ENCODE measurements around the gene GASK1B.
A peak's percentile ranks its signal among the peaks of the same experiment; 100 is the strongest.

The GASK1B gene

GRCh38 chr4:158201322-158201721 lies 28.5 kb upstream of the GASK1B start:
- no peak for DNase-seq (ENCODE audit: low spot score)
- in situ Hi-C loops (cut with MboI; ENCODE audit: low sequenced_read_pairs, unreplicated experiment), result no loop called here
- TF ChIP-seq CTCF (IDR thresholded peaks at IDR 0.05; ENCODE audit: borderline replicate concordance, control extremely low read depth, extremely low read depth, insufficient read depth, missing control alignments), result no peak

- in situ Hi-C loops (cut with MboI; ENCODE audit: low sequenced_read_pairs, unreplicated experiment), result no loop called here
- DNase-seq (ENCODE audit: low spot score), result no peak
- TF ChIP-seq CTCF (IDR thresholded peaks at IDR 0.05; ENCODE audit: borderline replicate concordance, control extremely low read depth, extremely low read depth, insufficient read depth, missing control alignments), result no peak
Measured at GRCh38 chr4:158200214-158200613, 27.4 kb upstream of the GASK1B start.

- DNase-seq (ENCODE audit: low spot score), result no peak
- no peak for TF ChIP-seq CTCF (IDR thresholded peaks at IDR 0.05; ENCODE audit: borderline replicate concordance, control extremely low read depth, extremely low read depth, insufficient read depth, missing control alignments)
- in situ Hi-C loops (cut with MboI; ENCODE audit: low sequenced_read_pairs, unreplicated experiment), result loop anchor here (10.0 kb wide), 1 partner anchor 58 kb away; no protein-coding TSS in a partner anchor
Measured at GRCh38 chr4:158197194-158197776, 24.5 kb upstream of the GASK1B start.

- DNase-seq (ENCODE audit: low spot score), result no peak
- in situ Hi-C loops (cut with MboI; ENCODE audit: low sequenced_read_pairs, unreplicated experiment), result loop anchor here (10.0 kb wide), 1 partner anchor 60 kb away; no protein-coding TSS in a partner anchor
- TF ChIP-seq CTCF (IDR thresholded peaks at IDR 0.05; ENCODE audit: borderline replicate concordance, control extremely low read depth, extremely low read depth, insufficient read depth, missing control alignments), result no peak
Measured at GRCh38 chr4:158195297-158195696, 22.5 kb upstream of the GASK1B start.

- in situ Hi-C loops (cut with MboI; ENCODE audit: low sequenced_read_pairs, unreplicated experiment), result loop anchor here (10.0 kb wide), 1 partner anchor 62 kb away; no protein-coding TSS in a partner anchor
- DNase-seq (ENCODE audit: low spot score), result peak; percentile 21
- peak; percentile 44 for TF ChIP-seq CTCF (IDR thresholded peaks at IDR 0.05; ENCODE audit: borderline replicate concordance, control extremely low read depth, extremely low read depth, insufficient read depth, missing control alignments)
Measured at GRCh38 chr4:158193171-158193749, 20.4 kb upstream of the GASK1B start.

GRCh38 chr4:158192439-158193158 lies 19.8 kb upstream of the GASK1B start:
- DNase-seq (ENCODE audit: low spot score), result no peak
- in situ Hi-C loops (cut with MboI; ENCODE audit: low sequenced_read_pairs, unreplicated experiment), result loop anchor here (10.0 kb wide), 1 partner anchor 62 kb away; no protein-coding TSS in a partner anchor
- no peak for TF ChIP-seq CTCF (IDR thresholded peaks at IDR 0.05; ENCODE audit: borderline replicate concordance, control extremely low read depth, extremely low read depth, insufficient read depth, missing control alignments)

Measured in GM13976 (cell line).